Placental pericyte (primary cell): ENCODE measurements around the gene SYVN1. TPM values are rescaled to one million over a fixed set of nuclear protein-coding genes. Genes with fewer than 3 reads are reported as not detected.

Source experiments
- small RNA-seq: library from RNA; depleted of rRNA; stranded (forward); fragments of <200 nt; gene quantifications from one replicate; pipeline ENCODE3, GENCODE V24; 2012; ENCODE audit warnings: low replicate concordance
- total RNA-seq: library from RNA; depleted of rRNA; stranded (reverse); fragments of >200 nt; gene quantifications from 2 replicates; pipeline ENCODE4 v1.2.3, GENCODE V29; 2012

SYVN1 gene
- total RNA-seq: 31.1 and 197 TPM in 2 replicates

DNA sequence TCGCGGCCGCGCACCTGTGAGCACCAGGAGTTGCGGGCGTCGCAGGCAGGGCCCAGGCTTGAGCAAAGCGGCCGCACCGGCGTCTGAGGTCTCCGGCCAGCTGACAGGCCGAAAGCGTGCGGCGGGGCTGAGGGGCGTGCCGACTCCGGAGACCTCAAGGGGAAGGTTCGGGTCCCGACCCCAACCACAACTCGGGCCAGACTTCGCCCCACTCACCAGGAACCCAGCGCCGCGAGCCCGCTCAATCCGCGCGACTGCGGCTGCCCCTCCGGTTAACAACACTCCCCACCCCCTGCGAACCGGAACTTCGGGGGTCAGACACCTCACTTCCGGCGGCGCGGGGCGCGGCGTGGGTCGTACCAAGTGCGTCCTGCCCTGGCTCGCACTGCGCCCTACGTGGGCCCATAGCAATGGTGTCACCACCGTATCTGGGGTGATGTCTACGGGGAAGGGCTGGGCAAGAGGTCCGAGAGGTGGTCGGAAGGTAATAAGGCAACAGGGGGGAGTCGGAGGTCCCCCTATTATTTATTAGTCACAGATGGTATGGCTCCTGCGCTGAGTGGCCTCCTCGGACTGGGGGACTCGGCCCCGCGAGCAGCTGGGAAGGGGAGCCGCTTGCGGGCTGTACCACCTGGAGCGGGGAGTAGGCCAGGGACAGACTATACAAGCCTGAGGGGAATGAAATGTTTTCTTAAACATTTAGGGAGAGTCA is at the start of gene SYVN1:
TSS of gene SYVN1 (minus strand) at position 280 of the 712 bp plus-strand sequence. CDS start 918 bp downstream, outside the sequence.

DNA sequence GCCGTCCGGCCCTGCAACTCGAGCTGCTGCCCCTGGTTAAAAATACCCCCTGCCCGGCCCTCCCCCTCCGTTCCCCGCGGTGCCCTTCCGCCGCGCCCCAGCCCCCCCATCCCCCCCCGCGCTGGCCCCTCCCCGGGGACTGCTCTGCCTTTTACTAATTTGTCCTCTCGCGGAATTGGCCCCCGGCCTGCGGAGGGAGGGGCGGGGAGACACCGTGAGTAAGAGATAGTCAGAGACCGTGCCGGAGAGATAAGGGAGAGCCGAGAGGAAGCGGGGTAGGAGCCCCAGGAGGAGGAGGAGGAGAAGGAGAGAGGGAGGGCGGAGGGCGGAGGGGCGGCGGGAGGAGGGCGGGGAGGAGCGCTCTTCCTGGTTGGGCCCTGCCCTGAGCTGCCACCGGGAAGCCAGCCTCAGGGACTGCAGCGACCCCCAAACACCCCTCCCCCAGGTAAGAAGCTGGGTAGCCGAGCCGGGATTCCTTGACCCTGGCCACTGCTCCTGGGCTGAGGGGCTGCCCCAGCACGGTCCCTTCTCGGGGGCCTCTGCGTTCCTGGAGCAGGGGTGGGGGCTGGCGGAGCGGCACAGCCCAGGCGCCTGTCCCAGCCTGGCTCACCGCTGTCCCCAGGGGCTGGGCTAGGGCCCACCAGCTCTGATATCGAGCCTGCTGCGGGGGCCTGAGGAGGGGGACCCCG is 47.4 kb upstream of the SYVN1 start, which contains the start of gene CAPN1:
TSS of gene CAPN1 (plus strand) at position 360 of the 689 bp plus-strand sequence. CDS start 774 bp downstream, outside the sequence.

GRCh38 chr11:65170058-65170534 is 35.8 kb upstream of the SYVN1 start, which contains the start of gene SPDYC:
SPDYC (plus strand) TSS chr11:65170233; CDS start chr11:65171358, 1,125 bp downstream.

GRCh38 chr11:65121865-65122696 is 12.2 kb downstream of the SYVN1 start, which contains the start of the genes FAU and MRPL49:
FAU (minus strand) TSS chr11:65122134; CDS start chr11:65121813, 321 bp downstream.
MRPL49 (plus strand) TSS chr11:65122321; CDS start chr11:65122347, 26 bp downstream.

DNA sequence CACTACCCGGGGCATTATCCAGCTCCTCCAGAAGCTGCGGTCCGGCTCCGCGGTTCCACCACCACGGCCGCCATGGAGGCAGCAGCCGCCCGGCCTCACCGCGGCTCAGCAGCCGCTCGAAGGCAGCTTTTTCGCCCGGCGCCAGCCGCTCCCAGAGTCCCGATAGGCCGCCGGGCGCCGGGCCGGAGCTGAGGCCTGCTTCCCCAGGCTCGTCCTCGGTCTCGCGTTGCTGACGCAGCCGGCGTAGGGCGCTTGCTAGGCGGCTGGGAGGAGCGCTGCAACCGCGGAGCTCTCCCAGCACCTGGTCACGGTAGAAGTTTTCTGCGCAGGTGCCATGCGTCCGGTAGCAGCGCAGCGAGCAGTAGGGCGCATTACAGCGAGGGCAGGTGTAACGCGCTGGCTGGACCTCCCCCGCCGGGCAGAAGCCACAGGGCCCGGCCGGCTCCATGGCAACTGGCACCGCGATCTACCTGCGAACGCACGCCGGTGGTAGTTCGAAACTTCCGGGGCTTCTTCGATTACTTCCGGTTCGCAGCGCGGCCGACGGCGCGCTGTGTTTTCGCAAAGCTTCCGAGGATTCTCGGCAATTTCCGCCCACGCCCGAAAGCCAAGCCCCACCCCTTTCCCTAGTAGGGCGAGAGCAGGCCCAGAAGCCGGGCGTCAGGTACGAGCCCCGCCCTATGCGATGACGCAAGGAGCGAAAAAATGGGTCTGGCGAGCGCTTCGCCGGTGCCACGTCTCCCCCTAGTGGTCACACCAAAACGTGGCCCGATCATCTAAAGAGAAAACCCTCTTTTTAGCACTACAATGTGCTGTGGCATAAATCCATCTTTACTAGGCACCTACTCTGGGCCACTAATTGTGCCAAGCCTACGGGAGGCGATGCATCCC is 16.9 kb downstream of the SYVN1 start, which contains the start of gene ZNHIT2:
TSS of gene ZNHIT2 (minus strand) at position 496 of the 891 bp plus-strand sequence. CDS start at position 448, 48 bp downstream.

DNA sequence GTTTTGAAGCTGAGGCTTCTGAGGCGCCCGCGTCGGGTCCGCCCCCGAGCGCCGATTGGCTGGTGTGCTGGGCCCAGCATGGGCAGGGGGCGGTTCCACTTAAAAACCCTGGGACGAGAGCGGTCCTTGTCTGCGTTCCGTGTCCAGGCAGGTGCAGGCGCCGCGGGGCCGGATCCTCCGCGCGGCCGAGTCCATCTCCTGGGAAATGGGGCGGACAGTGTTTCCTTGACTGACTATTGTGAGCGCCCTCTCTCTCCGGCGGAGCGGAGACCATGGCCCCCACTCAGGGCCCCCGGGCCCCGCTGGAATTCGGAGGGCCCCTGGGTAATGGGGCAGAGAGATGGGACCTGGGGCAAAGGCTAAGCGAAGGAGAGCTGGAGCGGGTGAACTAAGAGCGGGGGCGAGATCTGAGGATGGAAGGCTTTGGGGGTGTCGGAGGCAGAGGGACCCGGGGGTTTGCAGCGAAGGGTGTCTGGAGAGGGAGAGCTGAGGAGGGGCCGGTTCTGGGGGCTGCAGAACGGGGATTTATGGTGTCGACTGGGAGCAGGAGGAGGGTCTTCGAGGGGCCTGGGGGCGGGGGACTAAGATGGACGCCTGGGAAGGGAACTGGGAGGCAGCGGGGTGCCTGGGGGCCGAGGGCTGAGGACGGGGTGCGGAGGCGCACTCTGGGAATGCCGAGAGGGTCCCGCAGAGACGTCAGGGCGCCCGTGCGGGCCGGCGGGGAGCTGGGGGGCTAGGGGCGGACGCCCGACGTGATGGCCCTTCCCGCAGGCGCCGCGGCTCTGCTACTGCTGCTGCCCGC is 22.4 kb downstream of the SYVN1 start, which contains the start of gene TM7SF2:
TSS of gene TM7SF2 (plus strand) at position 129 of the 802 bp plus-strand sequence. CDS start at position 273, 144 bp downstream.

DNA sequence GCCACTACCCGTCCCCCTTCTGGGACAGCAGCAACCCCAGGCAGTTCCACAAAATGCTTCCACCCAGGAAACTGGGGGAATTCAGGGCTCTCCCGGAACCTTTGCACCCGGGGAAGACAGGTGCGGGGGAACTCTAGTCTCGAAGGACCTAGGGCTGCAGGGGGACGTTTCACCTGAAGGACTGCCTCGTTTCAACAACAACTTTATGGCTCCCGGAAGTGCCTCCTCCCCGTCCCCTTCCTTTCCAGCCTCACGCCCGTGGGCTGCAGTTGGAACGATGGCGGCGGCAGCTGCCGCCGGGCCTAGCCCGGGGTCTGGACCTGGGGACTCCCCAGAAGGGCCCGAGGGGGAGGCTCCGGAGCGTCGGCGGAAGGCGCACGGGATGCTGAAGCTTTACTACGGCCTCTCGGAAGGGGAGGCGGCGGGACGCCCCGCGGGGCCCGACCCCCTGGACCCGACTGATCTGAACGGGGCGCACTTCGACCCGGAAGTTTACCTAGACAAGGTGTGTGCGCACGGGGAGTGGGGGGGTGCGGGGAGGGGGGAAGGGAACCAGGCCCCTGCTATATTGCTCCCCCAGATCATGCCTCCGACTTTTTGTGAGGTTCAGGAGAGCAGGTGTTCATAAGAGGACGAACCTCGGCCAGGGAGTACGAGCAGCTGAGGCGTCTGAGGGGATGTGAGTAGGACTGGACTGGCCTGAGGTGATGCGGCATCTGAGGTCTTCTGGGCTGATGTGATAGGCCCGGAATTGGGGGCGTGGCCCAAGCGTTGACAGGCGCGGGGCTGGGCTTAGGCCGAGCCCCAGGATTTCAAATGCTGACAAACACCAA is 38.1 kb downstream of the SYVN1 start, which contains the start of gene VPS51:
TSS of gene VPS51 (plus strand) at position 241 of the 833 bp plus-strand sequence. CDS start at position 278, 37 bp downstream.

DNA sequence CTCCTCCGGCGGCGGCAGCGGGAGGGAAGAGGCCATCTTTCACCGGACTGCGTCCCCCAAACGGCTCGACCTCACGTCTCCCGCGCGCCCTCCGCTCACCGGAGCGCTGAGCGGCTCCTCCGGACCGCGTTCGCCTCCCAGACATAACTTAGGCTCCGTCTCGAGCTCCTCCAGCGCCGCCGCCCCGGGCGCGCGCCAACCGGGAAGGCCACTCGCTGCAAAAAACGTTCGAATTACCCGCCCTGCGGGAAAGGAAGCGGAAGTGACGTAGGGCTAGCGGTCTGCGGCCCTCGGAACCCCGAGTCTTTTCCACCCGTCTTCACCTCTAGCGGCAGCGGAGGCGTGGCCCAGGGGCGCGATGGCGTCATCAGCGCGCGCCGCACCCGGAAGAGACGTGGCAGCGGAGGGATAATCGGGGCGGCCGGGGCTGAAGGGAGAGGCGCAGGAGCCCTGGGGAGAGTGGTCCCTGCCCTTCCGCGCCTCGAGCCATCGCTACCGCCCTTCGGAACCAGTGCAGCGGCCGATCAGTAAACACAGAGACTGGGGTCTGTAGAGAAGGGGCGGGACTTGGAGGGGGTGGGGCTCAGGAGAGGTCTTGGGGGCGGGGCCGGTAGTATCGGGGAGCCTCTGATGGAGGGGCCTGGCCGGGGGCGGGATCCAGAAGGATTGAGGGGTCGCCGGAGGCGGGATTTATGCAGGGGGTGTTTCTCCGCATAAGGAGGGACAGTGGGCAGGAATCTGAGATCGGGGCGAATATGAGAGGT is 50.3 kb downstream of the SYVN1 start, which contains the start of the genes CDCA5 and ZFPL1:
TSS of gene CDCA5 (minus strand) at position 207 of the 764 bp plus-strand sequence. CDS start at position 145, 62 bp downstream.
TSS of gene ZFPL1 (plus strand) at position 389 of the 764 bp plus-strand sequence. CDS start 477 bp downstream, outside the sequence.

Small RNA genes lying within 50 kb of the gene (small RNA-seq; reads per million reads assigned to genes)
- gene HIGD1AP10 (not detected), gene PDCL2P2 (not detected), gene RNU2-23P (23.1 reads per million, percentile 97 among the genes with 10 or more reads in this experiment)

Other genes starting within 250 kb of the SYVN1 start
- 23.9 and 28.2 TPM in 2 replicates for gene ATG2A, start 217.3 kb downstream of the SYVN1 start, total RNA-seq
- gene PPP2R5B, start 209.8 kb downstream of the SYVN1 start, total RNA-seq: 11.6 and 19.0 TPM in 2 replicates
- not detected in 2 replicates for gene GPHA2, start 198.6 kb downstream of the SYVN1 start, total RNA-seq
- gene MAJIN, start 162.4 kb downstream of the SYVN1 start, total RNA-seq: not detected in 2 replicates
- 1.8 and 2.6 TPM in 2 replicates for gene BATF2, start 137.5 kb downstream of the SYVN1 start, total RNA-seq
- gene ARL2, start 120.4 kb downstream of the SYVN1 start, total RNA-seq: 61.0 and 80.1 TPM in 2 replicates
- gene SNX15, start 107.1 kb downstream of the SYVN1 start, total RNA-seq: 13.8 and 18.3 TPM in 2 replicates
- 6.3 and 19.3 TPM in 2 replicates for gene SAC3D1, start 93.3 kb downstream of the SYVN1 start, total RNA-seq
- 6.8 and 11.0 TPM in 2 replicates for gene NAALADL1, start 76.0 kb downstream of the SYVN1 start, total RNA-seq
- 1.1 and 32.4 TPM in 2 replicates for gene CDCA5, start 50.5 kb downstream of the SYVN1 start, total RNA-seq
- gene ZFPL1, start 50.3 kb downstream of the SYVN1 start, total RNA-seq: 46.5 and 68.5 TPM in 2 replicates
- gene VPS51, start 38.3 kb downstream of the SYVN1 start, total RNA-seq: 186 and 248 TPM in 2 replicates
- 13.3 and 65.0 TPM in 2 replicates for gene TM7SF2, start 22.6 kb downstream of the SYVN1 start, total RNA-seq
- gene ZNHIT2, start 16.8 kb downstream of the SYVN1 start, total RNA-seq: 15.8 and 22.5 TPM in 2 replicates
- gene FAU, start 12.4 kb downstream of the SYVN1 start, total RNA-seq: 107 and 347 TPM in 2 replicates
- gene MRPL49, start 12.2 kb downstream of the SYVN1 start, total RNA-seq: 53.4 and 89.2 TPM in 2 replicates
- gene SPDYC, start 35.7 kb upstream of the SYVN1 start, total RNA-seq: not detected in 2 replicates
- gene CAPN1, start 47.4 kb upstream of the SYVN1 start, total RNA-seq: 184 and 242 TPM in 2 replicates
- 2.6 and 28.2 TPM in 2 replicates for gene POLA2, start 127.4 kb upstream of the SYVN1 start, total RNA-seq
- 48.4 and 56.9 TPM in 2 replicates for gene CDC42EP2, start 180.3 kb upstream of the SYVN1 start, total RNA-seq
- gene DPF2, start 199.3 kb upstream of the SYVN1 start, total RNA-seq: 49.8 and 57.8 TPM in 2 replicates
- gene TIGD3, start 220.2 kb upstream of the SYVN1 start, total RNA-seq: 0.22 TPM in 1 of 2 replicates, not detected in the other
- gene SLC25A45, start 248.1 kb upstream of the SYVN1 start, total RNA-seq: 1.1 and 2.0 TPM in 2 replicates